ENCODE measurements around the gene SHISA4.
"Not testable (repeated sequence)": the region's sequence is repeated elsewhere in the genome, so short reads cannot be mapped to it uniquely, and the experiment has no call there.

The SHISA4 gene, protein sequence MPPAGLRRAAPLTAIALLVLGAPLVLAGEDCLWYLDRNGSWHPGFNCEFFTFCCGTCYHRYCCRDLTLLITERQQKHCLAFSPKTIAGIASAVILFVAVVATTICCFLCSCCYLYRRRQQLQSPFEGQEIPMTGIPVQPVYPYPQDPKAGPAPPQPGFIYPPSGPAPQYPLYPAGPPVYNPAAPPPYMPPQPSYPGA

DNA sequence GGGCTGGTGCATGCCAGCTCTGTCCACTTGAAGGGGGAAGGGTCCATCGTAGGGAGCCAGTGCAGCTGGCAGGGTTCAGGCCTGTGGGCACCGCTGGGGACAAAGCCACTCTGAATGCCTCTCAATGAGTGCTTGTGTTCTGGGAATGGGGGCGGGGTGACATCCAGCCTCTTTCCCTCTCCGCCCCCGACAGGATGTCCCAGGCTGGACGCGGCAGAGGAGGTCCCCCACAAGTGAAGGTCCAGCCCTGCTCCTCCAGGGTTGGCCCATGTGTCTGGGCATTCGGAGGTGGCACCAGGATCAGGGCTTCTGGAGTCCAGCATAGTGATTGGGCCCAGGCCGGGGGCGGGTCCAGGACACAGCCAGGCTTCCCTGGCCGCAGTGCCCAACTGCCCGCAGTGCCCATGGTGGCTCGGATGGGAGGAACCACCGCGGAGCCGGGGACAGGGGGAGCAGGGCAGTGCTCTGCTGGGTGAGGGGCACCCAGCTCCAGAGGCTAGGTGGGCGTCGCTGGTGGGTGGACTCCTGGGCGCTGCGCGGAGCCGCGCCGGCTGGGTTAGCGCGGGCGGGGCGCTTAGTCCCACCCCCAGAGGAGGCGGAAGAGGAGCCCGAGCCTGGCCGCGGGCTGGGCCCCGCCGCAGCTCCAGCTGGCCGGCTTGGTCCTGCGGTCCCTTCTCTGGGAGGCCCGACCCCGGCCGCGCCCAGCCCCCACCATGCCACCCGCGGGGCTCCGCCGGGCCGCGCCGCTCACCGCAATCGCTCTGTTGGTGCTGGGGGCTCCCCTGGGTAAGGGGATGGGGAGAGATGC, at the start of gene SHISA4:
TSS of gene SHISA4 (plus strand) at position 617 of the 808 bp plus-strand sequence. CDS start at position 714, 97 bp downstream.
- no peak for DNase-seq (ENCODE audit: low spot score)

DNA sequence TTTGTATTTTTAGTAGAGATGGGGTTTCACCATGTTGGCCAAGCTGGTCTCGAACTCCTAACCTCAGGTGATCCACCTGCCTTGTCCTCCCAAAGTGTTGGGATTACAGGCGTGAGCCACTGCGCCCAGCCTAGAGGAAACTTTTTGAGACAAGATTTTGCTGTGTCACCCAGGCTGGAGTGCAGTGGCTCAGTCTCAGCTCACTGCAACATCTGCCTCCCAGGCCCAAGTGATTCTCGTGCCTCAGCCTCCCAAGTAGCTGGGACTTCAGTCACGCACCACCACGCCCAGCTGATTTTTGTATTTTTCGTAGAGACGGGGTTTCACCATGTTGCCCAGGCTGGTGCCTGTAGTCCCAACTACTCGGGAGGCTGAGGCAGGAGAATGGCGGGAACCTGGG, 49.6 kb upstream of the SHISA4 start:
- not testable (repeated sequence) for DNase-seq (ENCODE audit: low spot score)

DNA sequence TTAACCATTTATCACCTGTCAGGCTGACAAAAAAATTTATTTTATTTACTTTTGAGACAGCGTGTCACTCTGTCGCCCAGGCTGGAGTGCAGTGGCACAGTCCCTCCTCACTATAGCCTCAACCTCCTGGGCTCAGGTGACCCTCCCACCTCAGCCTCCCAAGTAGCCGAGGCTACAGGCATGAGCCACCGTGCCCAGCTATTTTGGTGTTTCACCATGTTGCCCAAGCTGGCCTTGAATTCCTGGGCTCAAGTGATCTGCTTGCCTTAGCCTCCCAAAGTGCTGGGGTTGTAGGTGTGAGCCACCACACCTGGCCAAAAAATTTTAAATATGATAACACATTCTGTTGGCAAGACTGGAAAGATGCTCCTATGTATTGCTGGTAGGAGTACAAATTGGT, 48.6 kb upstream of the SHISA4 start:
- no peak for DNase-seq (ENCODE audit: low spot score)

DNA sequence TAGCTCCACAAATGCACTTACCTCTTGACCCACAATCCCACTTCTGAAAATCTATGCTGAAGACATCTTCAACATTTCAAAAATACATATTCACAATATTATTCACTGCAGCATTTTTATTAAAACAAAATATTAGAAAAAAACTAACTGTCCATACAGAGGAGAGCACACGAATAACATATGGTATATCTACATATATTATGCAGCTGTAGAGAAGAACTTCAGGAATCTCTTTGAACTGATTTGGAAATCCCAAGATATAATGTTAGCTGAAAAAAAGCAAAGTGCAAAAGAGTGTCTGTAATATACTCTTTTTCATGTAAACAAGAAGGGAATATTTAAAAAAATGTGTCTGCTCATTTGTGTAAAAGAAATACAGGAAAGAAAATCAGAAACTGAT, 48.2 kb upstream of the SHISA4 start:
- no peak for DNase-seq (ENCODE audit: low spot score)

DNA sequence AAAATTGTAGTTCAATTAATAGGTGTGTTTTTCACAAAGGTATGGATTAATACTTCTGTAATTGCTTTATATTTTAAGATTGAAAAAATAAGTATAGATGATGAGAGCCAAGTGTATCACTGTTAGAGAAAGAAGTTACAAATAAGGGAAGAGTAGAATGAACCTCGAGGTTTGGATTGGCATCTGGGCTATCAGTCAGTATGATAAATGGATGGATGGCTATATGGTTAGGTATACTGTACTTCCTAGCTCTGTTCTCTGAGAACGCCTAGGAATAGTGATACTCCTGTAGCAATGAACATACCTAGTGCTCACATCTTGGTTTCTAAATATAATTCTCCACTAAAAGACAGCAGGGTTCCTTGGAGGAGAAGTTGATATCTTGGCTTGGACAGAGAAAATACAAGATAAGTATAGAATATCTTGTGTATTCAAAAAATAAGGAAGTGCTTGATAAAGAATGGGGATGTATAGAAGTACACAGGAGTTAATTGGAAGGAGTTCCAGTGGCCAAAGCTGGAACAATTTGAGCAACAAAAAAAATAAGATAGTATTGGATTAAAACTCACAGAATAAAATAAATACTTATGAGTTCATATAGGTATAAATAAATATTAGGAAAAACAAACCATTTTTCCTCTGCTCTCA, 47.3 kb upstream of the SHISA4 start:
- DNase-seq (ENCODE audit: low spot score): no peak

DNA sequence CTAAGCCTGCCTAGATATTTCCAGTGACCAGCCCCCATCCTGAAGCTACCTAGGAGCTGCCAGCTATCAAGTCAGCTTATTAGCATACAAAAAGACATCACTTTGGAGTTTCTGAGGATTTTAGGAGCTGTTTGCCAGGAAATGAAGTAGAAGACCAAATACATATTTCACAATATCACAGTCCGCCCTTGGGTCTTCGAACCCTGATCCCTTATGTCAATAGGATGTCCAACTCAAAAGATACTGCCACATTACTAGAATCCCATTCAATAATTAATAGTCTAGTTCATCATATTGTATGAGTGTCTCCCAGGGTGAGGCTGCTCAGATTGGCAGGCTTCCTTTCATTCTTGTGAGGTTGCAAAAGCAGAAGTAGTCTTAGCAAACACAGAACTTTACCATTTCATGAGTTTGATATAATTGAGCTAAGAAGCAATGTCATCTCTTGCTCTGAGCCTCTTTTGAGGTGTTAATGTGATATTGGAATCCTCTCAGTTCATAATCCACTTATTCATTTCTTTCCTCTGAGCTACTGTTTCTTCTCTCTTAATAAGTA, 46.1 kb upstream of the SHISA4 start:
- DNase-seq (ENCODE audit: low spot score): no peak

DNA sequence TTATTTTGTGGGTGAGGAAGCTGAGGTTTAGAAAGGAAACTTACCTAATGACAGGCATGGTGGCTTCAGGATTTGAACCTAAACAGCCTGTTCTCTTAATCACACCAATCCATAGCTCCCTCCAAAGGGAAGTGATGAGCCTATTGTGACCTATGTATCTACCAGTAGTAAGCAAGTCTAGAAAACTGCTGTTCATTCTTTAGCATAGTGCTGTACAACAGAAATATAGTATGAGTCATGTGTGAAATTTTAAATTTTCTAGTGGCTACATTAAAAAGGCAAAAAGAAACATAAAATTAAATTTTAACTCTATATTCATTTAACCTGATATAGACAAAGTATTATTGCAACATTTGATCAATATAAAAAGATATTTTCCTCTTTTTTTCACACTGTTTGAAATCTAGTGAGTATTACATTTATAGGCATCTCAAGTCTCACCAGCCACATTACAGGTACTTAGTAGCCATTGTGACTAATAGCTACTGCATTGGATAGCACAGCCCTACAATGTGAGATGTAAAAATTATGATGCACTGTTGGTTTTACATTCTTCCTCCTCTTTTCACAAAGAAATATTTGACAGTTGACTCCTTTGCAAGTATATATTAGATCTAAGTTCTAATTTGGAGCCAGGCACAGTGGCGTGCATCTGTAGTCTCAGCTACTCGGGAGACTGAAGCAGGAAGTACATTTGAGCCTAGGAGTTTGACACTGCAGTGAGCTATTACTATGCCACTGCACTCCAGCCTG, 43.2 kb upstream of the SHISA4 start:
- DNase-seq (ENCODE audit: low spot score): no peak

DNA sequence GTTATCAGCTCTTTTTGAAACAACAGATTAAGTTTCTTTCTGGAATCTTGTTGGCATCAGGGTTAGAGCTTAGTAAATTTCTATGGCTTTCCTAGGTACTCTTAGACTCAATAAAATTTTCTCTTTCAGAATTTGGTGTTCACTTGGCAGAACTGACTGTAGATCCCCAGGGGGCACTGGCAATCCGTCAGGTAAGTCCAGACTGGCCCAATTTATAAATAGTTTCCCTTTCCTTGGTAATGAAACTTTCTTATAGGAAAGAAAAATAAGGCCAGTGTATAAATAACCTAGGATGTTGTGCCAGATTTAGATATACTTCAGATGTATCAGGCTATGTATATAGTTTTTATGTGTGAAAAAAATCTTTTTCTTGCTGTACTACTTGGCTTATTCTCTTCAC, 41.5 kb upstream of the SHISA4 start:
- DNase-seq (ENCODE audit: low spot score): no peak

DNA sequence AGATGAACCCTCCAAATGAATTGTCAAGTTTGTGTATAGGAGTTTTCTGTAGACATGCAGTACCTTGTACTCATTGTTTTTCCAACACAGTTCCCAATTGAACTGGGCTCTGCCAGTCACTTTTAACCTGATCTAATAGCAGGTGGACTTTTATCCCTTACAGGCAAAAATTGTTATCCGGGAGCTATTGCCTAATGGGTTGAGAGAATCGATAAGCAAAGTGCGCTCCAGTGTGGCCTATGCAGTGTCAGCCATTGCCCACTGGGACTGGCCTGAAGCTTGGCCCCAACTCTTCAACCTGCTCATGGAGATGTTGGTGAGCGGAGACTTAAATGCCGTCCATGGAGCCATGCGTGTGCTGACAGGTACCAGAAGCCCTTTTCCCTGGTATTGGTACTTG, 40.5 kb upstream of the SHISA4 start:
- no peak for DNase-seq (ENCODE audit: low spot score)

DNA sequence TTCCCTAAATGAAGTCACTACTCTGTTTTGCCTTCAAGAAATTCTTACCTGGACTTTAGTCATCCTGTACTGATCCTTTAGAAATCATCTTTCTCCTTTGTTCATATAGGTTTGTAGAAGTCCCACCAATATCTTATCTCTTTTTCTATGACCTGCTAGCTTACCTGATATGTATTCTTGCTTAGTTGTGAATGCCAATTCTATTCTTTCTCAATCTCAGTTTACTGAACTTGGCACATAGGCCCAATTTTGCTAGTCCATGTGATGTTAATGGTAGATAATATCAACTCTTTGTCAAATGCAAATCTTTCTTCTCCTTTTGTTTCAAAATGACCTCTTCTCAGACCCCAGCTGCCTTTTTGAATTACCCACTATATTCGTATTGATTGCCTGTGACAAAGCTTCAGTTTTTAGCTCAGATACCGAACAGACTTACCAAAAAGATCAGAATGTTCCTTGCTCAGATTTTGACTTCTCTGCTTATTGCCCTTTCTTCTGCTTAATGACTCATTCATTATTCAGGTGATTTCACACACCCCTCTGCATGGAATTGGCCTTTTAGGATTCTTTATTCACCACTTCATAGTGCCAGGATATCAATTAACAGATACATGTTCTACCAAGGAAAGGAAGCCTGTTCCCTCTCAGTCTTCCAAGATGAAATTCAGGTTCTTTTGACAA, 39.2 kb upstream of the SHISA4 start:
- DNase-seq (ENCODE audit: low spot score): no peak

DNA sequence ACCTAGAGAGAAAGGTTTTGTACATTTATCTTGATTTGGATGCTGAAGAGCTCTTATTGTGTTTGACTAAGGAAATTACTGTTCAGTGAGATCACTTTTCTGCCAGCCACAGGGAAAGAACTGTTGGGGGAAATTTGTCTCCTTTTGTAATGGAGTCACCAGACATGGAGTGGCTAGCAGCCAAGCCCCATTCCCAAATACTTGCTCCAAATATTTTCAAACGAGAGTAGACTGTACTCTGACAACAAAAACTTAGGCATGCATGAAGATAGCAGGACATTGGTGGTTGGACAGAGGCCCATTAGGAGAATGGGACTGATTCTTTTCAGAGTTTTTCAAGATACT, 38.7 kb upstream of the SHISA4 start:
- DNase-seq (ENCODE audit: low spot score): no peak

DNA sequence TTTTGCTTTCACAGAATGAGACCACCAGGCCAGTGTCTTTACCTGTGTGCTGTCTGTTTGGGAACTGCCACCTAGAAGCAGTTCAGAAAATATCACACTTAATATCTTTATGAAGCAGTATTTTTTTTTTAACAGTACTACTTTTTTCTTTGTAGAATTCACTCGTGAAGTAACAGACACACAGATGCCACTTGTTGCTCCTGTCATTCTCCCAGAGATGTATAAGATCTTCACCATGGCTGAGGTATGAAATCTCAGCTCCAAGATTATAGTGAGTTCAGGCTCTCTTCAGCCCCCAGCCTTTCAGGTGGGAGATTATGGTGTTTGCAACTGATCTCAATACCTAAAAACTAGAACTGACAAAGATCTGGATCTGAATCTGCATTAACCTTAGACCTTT, 36.7 kb upstream of the SHISA4 start:
- DNase-seq (ENCODE audit: low spot score): no peak

DNA sequence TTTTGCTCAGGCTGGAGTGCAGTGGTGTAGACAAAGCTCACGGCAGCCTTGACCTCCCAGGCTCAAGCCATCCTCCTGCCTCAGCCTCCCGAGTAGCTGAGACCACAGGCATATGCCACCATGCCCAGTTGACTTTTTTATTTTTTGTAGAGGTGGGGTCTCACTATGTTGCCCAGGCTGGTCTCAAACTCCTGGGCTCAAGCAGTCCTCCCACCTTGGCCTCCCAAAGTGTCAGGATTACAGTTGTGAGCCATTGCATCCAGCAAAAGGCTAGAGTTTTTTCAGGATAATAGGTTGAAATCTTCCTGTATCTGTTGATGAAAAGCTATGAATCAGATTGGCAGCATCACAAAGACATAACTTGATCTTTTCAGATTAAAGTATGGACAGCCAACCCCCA, 32.0 kb upstream of the SHISA4 start:
- DNase-seq (ENCODE audit: low spot score): not testable (repeated sequence)

DNA sequence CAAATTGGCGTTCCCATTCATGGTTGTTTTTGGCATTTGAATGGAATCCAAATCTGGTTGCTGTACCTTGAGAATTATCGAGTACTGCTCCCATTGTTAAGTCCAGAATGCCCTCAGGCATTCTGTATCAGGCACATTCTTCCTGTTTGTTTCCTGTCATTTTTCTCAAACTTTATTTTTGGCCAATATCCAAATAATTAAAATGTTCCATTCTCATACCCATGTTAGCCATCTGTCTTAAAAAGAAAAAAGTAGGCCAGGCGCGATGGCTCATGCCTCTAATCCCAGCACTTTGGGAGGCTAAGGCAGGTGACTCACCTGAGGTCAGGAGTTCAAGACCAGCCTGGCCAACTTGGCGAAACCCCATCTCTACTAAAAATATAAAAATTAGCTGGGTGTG, 29.3 kb upstream of the SHISA4 start:
- no peak for DNase-seq (ENCODE audit: low spot score)

DNA sequence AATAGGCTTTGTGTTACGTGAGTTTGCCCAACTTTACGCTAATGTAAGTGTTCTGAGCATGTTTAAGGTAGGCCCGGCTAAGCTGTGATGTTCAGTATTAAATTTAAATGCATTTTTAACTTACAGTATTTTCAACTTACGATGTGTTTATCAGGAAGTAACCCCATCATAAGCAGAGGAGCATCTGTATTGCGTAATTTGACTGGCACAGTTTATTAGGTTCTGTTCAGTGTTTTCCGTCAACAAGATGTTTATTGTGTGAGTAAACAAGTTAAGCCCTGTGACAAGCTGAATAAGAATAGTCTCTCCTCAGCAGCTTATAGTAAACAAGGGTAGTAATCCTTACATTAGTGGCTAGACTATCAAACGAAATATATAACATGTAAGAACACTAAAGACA, 27.2 kb upstream of the SHISA4 start:
- no peak for DNase-seq (ENCODE audit: low spot score)

DNA sequence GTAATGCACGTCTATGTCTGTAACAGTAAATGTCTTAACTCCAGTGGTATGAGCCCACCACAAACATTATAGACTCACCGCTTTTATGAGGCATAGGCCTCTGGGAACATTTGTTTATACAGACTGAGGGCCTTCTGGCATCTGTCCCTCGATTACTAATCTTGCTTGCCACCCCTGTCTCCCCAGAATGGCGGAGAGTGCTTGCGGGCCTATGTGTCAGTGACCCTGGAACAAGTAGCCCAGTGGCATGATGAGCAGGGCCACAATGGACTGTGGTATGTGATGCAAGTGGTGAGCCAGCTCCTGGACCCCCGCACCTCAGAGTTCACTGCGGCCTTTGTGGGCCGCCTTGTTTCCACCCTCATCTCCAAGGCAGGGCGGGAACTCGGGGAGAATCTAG, 18.3 kb upstream of the SHISA4 start:
- DNase-seq (ENCODE audit: low spot score): no peak

DNA sequence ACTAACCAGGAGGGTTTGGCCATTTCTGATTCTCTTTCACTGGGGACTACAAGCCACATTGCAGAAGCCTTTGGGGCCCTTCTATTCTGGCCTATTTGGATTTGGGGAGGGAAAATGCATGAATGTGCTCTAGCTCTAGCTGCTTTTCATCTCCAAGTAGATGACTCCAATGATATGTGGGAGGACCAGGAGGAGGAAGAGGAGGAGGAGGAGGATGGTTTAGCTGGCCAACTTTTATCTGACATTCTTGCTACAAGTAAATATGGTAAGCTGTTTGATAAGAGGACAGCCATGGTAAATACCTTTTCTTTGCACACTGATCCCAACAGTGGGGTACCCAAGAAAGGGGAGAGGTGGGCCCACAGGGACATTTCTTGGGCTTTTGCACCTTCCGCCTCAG, 14.0 kb upstream of the SHISA4 start:
- no peak for DNase-seq (ENCODE audit: low spot score)

DNA sequence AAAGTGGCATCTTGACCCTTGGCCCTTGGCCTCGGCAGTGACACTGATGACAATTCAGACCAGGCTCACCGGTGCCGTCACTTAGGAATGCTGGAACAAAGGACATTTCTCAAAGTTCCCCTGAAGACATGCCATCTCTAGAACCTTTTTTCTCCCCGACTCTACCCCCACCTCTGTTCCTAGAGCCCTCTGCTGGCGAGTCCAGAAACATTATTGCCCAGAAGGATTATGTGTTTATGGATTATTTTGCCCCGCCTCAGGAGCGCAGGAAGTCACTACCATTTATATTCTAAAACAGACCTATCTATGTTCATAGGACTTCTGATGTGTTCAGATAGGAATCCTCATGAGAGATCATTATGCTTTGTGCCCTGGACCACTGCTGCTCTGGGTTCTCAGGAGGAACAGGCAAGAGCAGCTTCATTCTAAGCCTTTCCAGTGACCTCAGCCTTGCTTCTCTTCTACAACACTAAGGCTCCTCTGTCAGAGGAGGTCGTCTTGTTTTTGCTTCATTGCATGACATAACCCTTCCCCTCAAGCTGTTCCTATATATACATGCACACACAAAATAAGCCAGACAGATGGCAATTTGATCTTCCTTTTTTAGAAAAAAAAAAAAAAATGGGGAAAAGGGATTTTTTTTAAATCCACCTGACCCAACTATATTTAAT, 12.4 kb upstream of the SHISA4 start:
- DNase-seq (ENCODE audit: low spot score): no peak

DNA sequence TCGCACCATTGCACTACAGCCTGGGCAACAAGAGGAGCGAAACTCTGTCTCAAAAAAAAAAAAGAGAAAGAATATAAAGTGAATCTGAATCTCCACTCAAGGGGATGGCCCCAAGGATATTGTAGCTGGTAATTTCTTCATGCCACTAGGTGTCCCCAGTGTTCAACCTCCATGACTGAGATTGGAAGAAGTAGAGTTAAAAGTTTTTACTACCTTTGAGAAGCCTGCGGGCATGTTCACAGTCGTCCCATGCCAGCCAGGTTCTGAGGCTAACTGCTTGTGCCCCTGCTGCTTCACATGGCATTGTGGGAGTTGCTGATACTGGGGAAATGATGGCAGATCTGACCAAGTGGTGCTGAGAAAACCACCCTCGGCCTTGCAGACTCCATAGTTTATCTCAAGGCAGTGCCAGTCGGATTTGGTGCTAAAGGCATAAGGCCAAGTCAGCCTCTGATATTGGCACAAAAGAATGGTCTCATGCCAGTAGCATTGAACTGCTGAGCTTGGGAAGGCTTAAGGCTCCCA, 10.8 kb upstream of the SHISA4 start:
- no peak for DNase-seq (ENCODE audit: low spot score)

DNA sequence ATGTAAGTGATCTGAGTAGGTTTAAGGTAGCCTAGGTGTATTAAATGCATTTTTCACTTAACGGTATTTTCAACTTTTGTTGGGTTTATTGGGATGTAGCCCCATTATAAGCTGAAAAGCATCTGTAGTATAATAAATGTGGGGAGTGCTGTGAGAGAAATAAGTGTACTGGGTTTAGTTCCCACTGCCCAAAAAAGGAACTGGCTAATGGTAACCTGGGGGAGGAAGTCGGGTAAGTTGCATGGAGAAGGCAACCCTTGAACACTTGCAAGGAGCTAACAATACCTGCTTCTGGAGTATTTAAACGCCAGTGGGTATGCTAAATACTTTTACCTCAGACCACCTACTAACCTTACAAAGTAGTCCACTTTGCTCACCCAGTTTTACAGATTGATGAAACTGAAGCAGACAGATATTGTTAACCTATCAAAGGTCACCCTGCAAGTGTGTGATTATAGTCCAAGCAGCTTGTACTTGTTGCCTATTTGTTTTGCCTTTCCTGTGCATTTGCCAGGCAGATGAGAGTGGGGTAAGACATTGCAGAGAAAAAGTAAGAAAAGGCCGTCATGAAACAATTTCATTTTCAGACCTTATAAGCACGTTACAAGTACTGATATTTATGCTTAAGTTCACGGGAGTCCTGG, 7.6 kb upstream of the SHISA4 start:
- no peak for DNase-seq (ENCODE audit: low spot score)

DNA sequence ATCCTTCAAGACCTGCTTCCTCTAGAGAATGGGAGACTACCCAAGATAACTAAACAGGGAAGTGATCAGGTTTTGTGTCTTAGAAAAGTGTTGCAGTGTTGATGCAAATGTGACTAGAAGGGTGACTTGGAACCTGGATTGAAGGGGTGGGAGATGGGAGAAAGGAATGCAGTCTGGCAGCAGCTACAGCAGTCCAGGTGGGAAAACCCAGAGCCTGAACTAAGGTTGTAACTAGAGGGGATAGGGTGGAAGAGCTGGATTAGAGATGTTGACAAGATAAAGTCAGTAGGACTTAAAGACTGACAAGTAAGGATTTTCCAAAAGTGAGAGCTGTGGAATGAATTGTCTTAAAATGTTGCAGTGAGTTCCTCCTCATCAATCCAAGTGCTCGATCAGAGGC, 7.1 kb upstream of the SHISA4 start:
- DNase-seq (ENCODE audit: low spot score): no peak
